Liver (tissue), 9 donors: ENCODE results near the gene TCF7L2. TPM values are rescaled to one million over a fixed set of nuclear protein-coding genes. Genes with fewer than 3 reads are reported as not detected.

Source experiments
- DNase-seq: peaks from one replicate; pipeline ENCODE4 v3.0.0-alpha.2; 2017; ENCODE audit warnings: low spot score
- H3K27ac ChIP-seq, 2 donors: one replicate each; pipeline ENCODE4 v1.7.0; 2013; ENCODE audit warnings: inconsistent platforms in 2 of 2, low read length in 2 of 2, control low read depth in 1 of 2, low read depth in 1 of 2, mild to moderate bottlenecking in 1 of 2
- H3K27me3 ChIP-seq, 4 donors: one replicate each; pipeline versions ENCODE4 v1.6.1 to v1.7.0; 2013; ENCODE audit warnings: low read length in 3 of 4, inconsistent platforms in 1 of 4, mild to moderate bottlenecking in 1 of 4, moderate library complexity in 1 of 4; ENCODE audit not compliant: control insufficient read depth in 4 of 4, insufficient read depth in 4 of 4
- H3K36me3 ChIP-seq, 4 donors: one replicate each; pipeline versions ENCODE4 v1.6.1 to v1.7.0; 2013; ENCODE audit warnings: low read length in 3 of 4, mild to moderate bottlenecking in 3 of 4, low read depth in 1 of 4, moderate library complexity in 1 of 4; ENCODE audit not compliant: control insufficient read depth in 4 of 4, insufficient read depth in 3 of 4
- H3K4me1 ChIP-seq, 4 donors: one replicate each; pipeline versions ENCODE4 v1.6.1 to v1.7.0; 2013; ENCODE audit warnings: low read length in 3 of 4, mild to moderate bottlenecking in 3 of 4, moderate library complexity in 1 of 4; ENCODE audit not compliant: control insufficient read depth in 4 of 4, insufficient read depth in 4 of 4
- H3K4me3 ChIP-seq, 3 donors: one replicate each; pipeline versions ENCODE4 v1.6.1 to v1.7.0; 2013; ENCODE audit warnings: low read length in 3 of 3, control low read depth in 1 of 3, low read depth in 1 of 3, mild to moderate bottlenecking in 1 of 3
- H3K9ac ChIP-seq, 2 donors: one replicate each; pipeline ENCODE4 v1.7.0; 2013; ENCODE audit warnings: low read length in 2 of 2, mild to moderate bottlenecking in 2 of 2, moderate library complexity in 2 of 2, control low read depth in 1 of 2, low read depth in 1 of 2
- H3K9me3 ChIP-seq, 4 donors: one replicate each; pipeline versions ENCODE4 v1.6.1 to v1.7.0; 2013; ENCODE audit warnings: low read length in 3 of 4; ENCODE audit not compliant: control insufficient read depth in 4 of 4
- EGR1 ChIP-seq, 2 donors: IDR thresholded peaks; 2 replicates each; pipeline ENCODE4 v1.6.1; 2016 to 2018; ENCODE audit warnings: antibody characterized with exemption in 2 of 2, low read depth in 2 of 2
- FOXA1 ChIP-seq: IDR thresholded peaks from 2 replicates; pipeline ENCODE4 v1.6.1; 2016; ENCODE audit warnings: antibody characterized with exemption
- FOXA2 ChIP-seq: IDR thresholded peaks from 2 replicates; pipeline ENCODE4 v1.6.1; 2016; ENCODE audit warnings: antibody characterized with exemption
- GABPA ChIP-seq, 2 donors: IDR thresholded peaks in 1 of 2; conservative IDR thresholded peaks in 1 of 2; 2 replicates each; pipeline ENCODE4 v1.6.1; 2016; ENCODE audit warnings: antibody characterized with exemption in 2 of 2, mild to moderate bottlenecking in 1 of 2, moderate library complexity in 1 of 2
- HNF4A ChIP-seq, 2 donors: conservative IDR thresholded peaks; 2 replicates each; pipeline ENCODE4 v1.6.1; 2016; ENCODE audit warnings: antibody characterized with exemption in 2 of 2, mild to moderate bottlenecking in 2 of 2
- HNF4G ChIP-seq: IDR thresholded peaks from 2 replicates; pipeline ENCODE4 v1.6.1; 2016; ENCODE audit warnings: antibody characterized with exemption
- JUND ChIP-seq, 2 donors: IDR thresholded peaks; 2 replicates each; pipeline ENCODE4 v1.6.1; 2016; ENCODE audit warnings: antibody characterized with exemption in 2 of 2
- NR2F2 ChIP-seq: IDR thresholded peaks from 2 replicates; pipeline ENCODE4 v1.6.1; 2016; ENCODE audit warnings: antibody characterized with exemption
- RAD21 ChIP-seq, 2 donors: IDR thresholded peaks; 2 replicates each; pipeline ENCODE4 v1.6.1; 2016; ENCODE audit warnings: antibody characterized with exemption in 2 of 2, mild to moderate bottlenecking in 2 of 2
- RXRA ChIP-seq, 2 donors: IDR thresholded peaks; 2 replicates each; pipeline ENCODE4 v1.6.1; 2017 to 2018; ENCODE audit warnings: antibody characterized with exemption in 2 of 2, mild to moderate bottlenecking in 1 of 2
- SP1 ChIP-seq: IDR thresholded peaks from 2 replicates; pipeline ENCODE4 v1.6.1; 2018; ENCODE audit warnings: antibody characterized with exemption, mild to moderate bottlenecking
- YY1 ChIP-seq: IDR thresholded peaks from 2 replicates; pipeline ENCODE4 v1.6.1; 2016; ENCODE audit warnings: antibody characterized with exemption, mild to moderate bottlenecking
- WGBS: extraction: QIAGEN DNeasy Blood & Tissue Kit; methylation state at CpG from one replicate; pipeline ENCODE4 v1.1.7; 2013; 5-methylcytosine and 5-hydroxymethylcytosine counted together
- polyA plus RNA-seq, 2 donors: library from polyadenylated mRNA; stranded (reverse) in 1 of 2; unstranded in 1 of 2; fragments of 200-250 nt in 1 of 2; fragments of >200 nt in 1 of 2; fragmentation: Nextera tagmentation in 1 of 2; extraction: Ambion mirVana in 1 of 2; gene quantifications; one replicate each; pipeline versions ENCODE4 v1.2.1 to v1.2.3, GENCODE V29; 2013 to 2015
- total RNA-seq, 2 donors: library from RNA; depleted of rRNA; stranded (reverse); fragments of >200 nt; gene quantifications; one replicate each; pipeline ENCODE4 v1.2.3, GENCODE V29; 2014
- TF ChIP-seq, protein P1 (sequence below): IDR thresholded peaks from 2 replicates; pipeline ENCODE4 v1.6.1; 2016; ENCODE audit warnings: antibody characterized with exemption
- TF ChIP-seq, protein P2 (sequence below): IDR thresholded peaks from 2 replicates; pipeline ENCODE4 v1.6.1; 2016; ENCODE audit warnings: antibody characterized with exemption
- TF ChIP-seq, protein P3 (sequence below): IDR thresholded peaks from 2 replicates; pipeline ENCODE4 v1.6.1; 2016; ENCODE audit warnings: antibody characterized with exemption, mild to moderate bottlenecking
- donor health status: healthy.
- donor health status: healthy.
- donor health status: healthy.
- donor health status: healthy.
- donor health status: healthy.

Gene TCF7L2
- total and polyA plus RNA-seq, 4 donors = 4.9 to 18.0 (median 8.3) TPM

DNA sequence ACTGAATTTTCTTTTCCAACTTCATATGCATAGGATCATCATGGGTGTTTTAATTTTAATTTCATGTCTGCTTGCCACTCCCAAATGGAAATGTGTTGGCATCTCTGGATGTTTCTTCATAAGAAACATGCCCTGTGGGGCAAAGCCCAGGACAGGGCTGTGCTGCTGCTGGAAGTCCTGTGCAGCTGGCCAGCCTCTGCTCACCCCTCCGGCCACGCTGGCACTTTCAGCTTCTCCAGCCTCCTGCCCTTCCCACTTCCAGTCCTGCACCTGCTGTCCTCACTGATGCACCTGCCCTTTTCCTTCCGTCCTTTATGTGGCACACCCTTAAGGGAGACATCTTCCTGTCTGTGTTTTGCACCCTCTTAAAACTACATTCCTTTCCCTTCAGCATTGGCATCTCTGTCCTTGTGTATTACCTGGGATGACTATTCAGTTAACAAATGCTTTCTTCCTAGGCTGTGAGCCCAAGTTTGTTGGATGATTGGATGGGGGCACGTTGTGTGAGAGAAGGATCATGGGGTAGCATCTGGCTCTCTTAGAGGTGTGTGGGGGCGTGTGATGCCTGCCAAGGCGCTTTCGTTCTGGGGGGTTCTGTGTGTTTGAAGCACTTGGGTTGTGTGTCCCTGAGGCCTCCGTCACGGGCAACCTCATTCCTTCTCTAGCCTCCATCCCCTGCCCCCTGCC, 56.8 kb downstream of the TCF7L2 start:
- peaks cover 2 to 34% (median 18%) of the 10 kb centered on the region in 4 donors for H3K4me1 ChIP-seq
- no peak overlapping the region for H3K27ac ChIP-seq
- H3K36me3 ChIP-seq = peaks cover 0 to 5% (median 1%) of the 10 kb centered on the region in 4 donors
- H3K9ac ChIP-seq = no peak overlapping the region
- no peak for DNase-seq
- H3K27me3 ChIP-seq = no peaks in the 10 kb centered on the region
- no peak overlapping the region for H3K4me3 ChIP-seq
- no peak for TF ChIP-seq FOXA2
- TF ChIP-seq, protein P1, sequence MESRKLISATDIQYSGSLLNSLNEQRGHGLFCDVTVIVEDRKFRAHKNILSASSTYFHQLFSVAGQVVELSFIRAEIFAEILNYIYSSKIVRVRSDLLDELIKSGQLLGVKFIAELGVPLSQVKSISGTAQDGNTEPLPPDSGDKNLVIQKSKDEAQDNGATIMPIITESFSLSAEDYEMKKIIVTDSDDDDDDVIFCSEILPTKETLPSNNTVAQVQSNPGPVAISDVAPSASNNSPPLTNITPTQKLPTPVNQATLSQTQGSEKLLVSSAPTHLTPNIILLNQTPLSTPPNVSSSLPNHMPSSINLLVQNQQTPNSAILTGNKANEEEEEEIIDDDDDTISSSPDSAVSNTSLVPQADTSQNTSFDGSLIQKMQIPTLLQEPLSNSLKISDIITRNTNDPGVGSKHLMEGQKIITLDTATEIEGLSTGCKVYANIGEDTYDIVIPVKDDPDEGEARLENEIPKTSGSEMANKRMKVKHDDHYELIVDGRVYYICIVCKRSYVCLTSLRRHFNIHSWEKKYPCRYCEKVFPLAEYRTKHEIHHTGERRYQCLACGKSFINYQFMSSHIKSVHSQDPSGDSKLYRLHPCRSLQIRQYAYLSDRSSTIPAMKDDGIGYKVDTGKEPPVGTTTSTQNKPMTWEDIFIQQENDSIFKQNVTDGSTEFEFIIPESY = no peak
- TF ChIP-seq FOXA1 = no peak
- peak; percentile 53 to 63 for TF ChIP-seq HNF4A (conservative IDR thresholded peaks at IDR 0.05)
- TF ChIP-seq SP1 = no peak
- no peak for TF ChIP-seq GABPA (IDR thresholded peaks at IDR 0.05 in 1 of 2, conservative IDR thresholded peaks at IDR 0.05 in 1 of 2)
- peak in 1 of 2 donors; percentile 10 for TF ChIP-seq RXRA (IDR thresholded peaks at IDR 0.05)
- TF ChIP-seq NR2F2 = no peak
- no peak for TF ChIP-seq JUND (IDR thresholded peaks at IDR 0.05)
- WGBS = 77% methylated on average over 9 of the region's 9 CpGs
- no peaks in the 10 kb centered on the region for H3K9me3 ChIP-seq

DNA sequence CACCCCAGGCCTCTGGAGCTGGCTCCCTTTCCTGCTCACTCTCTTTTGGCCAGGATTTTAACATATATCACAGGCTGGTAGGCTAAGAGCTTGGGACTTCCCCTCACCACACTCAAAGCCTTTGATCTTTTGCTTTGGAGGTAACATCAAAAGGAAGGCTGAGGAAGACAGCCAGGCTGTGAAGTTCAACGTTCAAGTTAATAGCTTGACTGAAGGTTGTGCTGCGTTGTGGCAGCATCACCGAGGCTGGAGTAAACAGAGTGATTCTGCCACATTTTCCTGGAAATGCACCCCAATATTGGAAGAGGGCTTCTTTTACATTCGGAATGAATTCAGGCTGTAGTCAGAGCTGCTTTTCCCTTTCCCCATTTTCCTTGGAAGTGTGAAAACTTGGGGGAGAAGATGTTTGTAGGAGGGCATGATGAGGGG, 57.3 kb downstream of the TCF7L2 start:
- no peak overlapping the region for H3K9ac ChIP-seq
- no peaks in the 10 kb centered on the region for H3K27me3 ChIP-seq
- H3K27ac ChIP-seq = no peak overlapping the region
- H3K9me3 ChIP-seq = no peaks in the 10 kb centered on the region
- DNase-seq = no peak
- peaks cover 0 to 5% (median 1%) of the 10 kb centered on the region in 4 donors for H3K36me3 ChIP-seq
- H3K4me3 ChIP-seq = no peak overlapping the region
- H3K4me1 ChIP-seq = peaks cover 2 to 34% (median 18%) of the 10 kb centered on the region in 4 donors
- whole genome bisulfite sequencing = 33% methylated on average over 4 of the region's 4 CpGs
- no peak for TF ChIP-seq EGR1 (IDR thresholded peaks at IDR 0.05; ENCODE audit: low read depth in 2 of 2)
- TF ChIP-seq, protein P1 = no peak
- TF ChIP-seq RAD21 (IDR thresholded peaks at IDR 0.05) = peak in 1 of 2 donors; percentile 17

DNA sequence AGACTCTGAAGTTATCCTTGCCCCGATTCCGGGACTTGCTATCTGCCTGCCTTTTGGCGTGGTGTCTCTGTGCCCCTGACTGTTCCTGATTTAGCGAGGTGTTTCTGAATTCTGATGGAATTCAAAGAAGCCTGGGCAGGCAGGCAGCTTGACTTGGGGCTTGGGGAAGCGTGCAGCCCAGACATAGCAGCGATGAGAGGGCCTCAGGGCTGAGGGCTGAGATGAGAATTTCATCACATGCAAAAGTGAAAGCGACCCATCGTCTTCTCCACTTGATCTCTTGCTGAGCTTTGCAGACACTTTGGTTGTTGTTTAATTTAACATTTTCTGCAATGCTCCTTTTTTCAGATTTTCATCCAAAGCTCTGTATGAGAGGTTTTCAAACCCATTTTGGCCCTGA, 57.8 kb downstream of the TCF7L2 start:
- peaks cover 2 to 34% (median 18%) of the 10 kb centered on the region in 4 donors for H3K4me1 ChIP-seq
- TF ChIP-seq RAD21 (IDR thresholded peaks at IDR 0.05) = no peak
- no peak for TF ChIP-seq SP1
- TF ChIP-seq, protein P2, sequence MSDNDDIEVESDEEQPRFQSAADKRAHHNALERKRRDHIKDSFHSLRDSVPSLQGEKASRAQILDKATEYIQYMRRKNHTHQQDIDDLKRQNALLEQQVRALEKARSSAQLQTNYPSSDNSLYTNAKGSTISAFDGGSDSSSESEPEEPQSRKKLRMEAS = no peak
- TF ChIP-seq HNF4G = no peak
- TF ChIP-seq EGR1 (IDR thresholded peaks at IDR 0.05; ENCODE audit: low read depth in 2 of 2) = no peak
- TF ChIP-seq, protein P3, sequence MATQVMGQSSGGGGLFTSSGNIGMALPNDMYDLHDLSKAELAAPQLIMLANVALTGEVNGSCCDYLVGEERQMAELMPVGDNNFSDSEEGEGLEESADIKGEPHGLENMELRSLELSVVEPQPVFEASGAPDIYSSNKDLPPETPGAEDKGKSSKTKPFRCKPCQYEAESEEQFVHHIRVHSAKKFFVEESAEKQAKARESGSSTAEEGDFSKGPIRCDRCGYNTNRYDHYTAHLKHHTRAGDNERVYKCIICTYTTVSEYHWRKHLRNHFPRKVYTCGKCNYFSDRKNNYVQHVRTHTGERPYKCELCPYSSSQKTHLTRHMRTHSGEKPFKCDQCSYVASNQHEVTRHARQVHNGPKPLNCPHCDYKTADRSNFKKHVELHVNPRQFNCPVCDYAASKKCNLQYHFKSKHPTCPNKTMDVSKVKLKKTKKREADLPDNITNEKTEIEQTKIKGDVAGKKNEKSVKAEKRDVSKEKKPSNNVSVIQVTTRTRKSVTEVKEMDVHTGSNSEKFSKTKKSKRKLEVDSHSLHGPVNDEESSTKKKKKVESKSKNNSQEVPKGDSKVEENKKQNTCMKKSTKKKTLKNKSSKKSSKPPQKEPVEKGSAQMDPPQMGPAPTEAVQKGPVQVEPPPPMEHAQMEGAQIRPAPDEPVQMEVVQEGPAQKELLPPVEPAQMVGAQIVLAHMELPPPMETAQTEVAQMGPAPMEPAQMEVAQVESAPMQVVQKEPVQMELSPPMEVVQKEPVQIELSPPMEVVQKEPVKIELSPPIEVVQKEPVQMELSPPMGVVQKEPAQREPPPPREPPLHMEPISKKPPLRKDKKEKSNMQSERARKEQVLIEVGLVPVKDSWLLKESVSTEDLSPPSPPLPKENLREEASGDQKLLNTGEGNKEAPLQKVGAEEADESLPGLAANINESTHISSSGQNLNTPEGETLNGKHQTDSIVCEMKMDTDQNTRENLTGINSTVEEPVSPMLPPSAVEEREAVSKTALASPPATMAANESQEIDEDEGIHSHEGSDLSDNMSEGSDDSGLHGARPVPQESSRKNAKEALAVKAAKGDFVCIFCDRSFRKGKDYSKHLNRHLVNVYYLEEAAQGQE = no peak
- no peak for TF ChIP-seq YY1
- no peak for TF ChIP-seq RXRA (IDR thresholded peaks at IDR 0.05)
- TF ChIP-seq, protein P1 = no peak
- no peaks in the 10 kb centered on the region for H3K9me3 ChIP-seq
- no peaks in the 10 kb centered on the region for H3K27me3 ChIP-seq
- H3K9ac ChIP-seq = no peak overlapping the region
- H3K27ac ChIP-seq = no peak overlapping the region
- peaks cover 0 to 5% (median 1%) of the 10 kb centered on the region in 4 donors for H3K36me3 ChIP-seq
- no peak overlapping the region for H3K4me3 ChIP-seq
- 57% methylated on average over 8 of the region's 8 CpGs for WGBS
- no peak for DNase-seq
